Parietal lobe (tissue), 2 donors: Measurements from ENCODE around the gene EML1. TPM values are rescaled to one million over a fixed set of nuclear protein-coding genes. Genes with fewer than 3 reads are reported as not detected.

Source experiments
- small RNA-seq: library from RNA; depleted of rRNA; stranded (forward); fragments of <200 nt; gene quantifications from one replicate; pipeline ENCODE3, GENCODE V24; 2014; ENCODE audit warnings: low replicate concordance
- total RNA-seq: library from RNA; depleted of rRNA; stranded (reverse); fragments of >200 nt; gene quantifications from one replicate; pipeline ENCODE4 v1.2.3, GENCODE V29; 2014

Gene EML1, protein sequence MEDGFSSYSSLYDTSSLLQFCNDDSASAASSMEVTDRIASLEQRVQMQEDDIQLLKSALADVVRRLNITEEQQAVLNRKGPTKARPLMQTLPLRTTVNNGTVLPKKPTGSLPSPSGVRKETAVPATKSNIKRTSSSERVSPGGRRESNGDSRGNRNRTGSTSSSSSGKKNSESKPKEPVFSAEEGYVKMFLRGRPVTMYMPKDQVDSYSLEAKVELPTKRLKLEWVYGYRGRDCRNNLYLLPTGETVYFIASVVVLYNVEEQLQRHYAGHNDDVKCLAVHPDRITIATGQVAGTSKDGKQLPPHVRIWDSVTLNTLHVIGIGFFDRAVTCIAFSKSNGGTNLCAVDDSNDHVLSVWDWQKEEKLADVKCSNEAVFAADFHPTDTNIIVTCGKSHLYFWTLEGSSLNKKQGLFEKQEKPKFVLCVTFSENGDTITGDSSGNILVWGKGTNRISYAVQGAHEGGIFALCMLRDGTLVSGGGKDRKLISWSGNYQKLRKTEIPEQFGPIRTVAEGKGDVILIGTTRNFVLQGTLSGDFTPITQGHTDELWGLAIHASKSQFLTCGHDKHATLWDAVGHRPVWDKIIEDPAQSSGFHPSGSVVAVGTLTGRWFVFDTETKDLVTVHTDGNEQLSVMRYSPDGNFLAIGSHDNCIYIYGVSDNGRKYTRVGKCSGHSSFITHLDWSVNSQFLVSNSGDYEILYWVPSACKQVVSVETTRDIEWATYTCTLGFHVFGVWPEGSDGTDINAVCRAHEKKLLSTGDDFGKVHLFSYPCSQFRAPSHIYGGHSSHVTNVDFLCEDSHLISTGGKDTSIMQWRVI
- 200 TPM for total RNA-seq

DNA sequence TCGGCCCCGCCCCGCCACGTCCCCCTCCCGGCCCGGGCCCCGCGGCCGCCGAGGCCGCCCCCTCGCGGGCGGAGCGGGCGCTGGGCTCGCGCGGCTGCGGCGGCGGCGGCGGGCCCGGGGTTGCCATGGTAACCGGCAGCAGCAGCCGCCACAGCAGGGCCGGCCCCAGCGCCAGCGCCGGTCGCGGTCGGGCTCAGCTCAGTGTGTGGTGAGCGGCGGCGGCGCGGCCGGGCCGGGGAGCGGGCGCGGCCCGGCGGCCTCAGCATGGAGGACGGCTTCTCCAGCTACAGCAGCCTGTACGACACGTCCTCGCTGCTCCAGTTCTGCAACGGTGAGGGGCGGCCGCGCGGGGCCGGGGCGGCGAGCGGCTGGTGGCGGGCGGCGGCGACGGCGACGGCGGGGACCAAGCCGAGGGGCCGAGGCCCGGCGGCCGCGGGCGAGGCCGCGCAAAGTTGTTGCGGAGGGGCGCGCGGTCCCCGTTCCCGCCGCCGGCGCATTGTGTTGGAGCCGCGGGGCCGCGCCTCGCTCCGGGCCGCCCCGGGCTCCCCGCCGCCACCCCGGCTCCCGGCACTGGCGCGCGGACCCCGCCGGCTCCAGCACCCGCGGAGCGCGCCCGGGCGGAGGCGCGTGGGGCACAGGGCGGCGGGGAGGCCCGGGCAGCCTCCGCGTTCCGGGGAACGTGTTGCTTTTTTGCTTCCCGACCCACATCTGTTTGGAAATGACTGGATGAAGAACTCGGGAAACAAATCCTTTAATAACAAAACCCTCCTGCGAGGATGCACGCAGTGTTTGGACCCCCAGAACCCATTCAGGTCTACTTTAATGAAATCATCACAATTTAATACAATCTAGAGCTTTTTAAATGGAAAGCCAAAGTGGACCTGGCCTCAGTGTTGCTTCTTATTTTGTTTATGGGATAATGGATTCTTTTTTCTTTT is at the start of gene EML1:
TSS of gene EML1 (plus strand) at position 201 of the 938 bp plus-strand sequence. CDS start at position 265, 64 bp downstream.

Small RNAs within 50 kb of the gene (small RNA-seq; reads per million reads assigned to genes)
- gene RNU1-47P: 0.12 reads per million

Other genes with a start within 250 kb of the EML1 start
- gene CCDC85C, start 189.2 kb upstream of the EML1 start, total RNA-seq: 8.1 TPM
- gene HHIPL1, start 148.3 kb upstream of the EML1 start, total RNA-seq: 9.4 TPM
- gene CYP46A1, start 109.1 kb upstream of the EML1 start, total RNA-seq: 5.3 TPM